Middle frontal gyrus (tissue), 1 donor: ENCODE results near the gene FGD3.
"Not testable (repeated sequence)": the region's sequence is repeated elsewhere in the genome, so short reads cannot be mapped to it uniquely, and the experiment has no call there.

ENCODE experiments used
- DNase-seq: peaks from one replicate; pipeline ENCODE4 v3.0.0-alpha.2; 2015; ENCODE audit warnings: low spot score; ENCODE audit errors: extremely low spot score

FGD3 gene

GRCh38 chr9:92977279-92977678 is 30.0 kb downstream of the FGD3 start:
- no peak for DNase-seq

GRCh38 chr9:92978345-92978875 is 31.1 kb downstream of the FGD3 start:
- DNase-seq = no peak

- no peak for DNase-seq
Measured at GRCh38 chr9:92979283-92980056, 32.1 kb downstream of the FGD3 start.

- DNase-seq = no peak
Measured at GRCh38 chr9:92980085-92980745, 32.9 kb downstream of the FGD3 start.

GRCh38 chr9:92982130-92982529 is 34.8 kb downstream of the FGD3 start:
- DNase-seq = no peak

GRCh38 chr9:92983984-92984589 is 36.8 kb downstream of the FGD3 start:
- no peak for DNase-seq

GRCh38 chr9:92984976-92985375 is 37.7 kb downstream of the FGD3 start:
- no peak for DNase-seq

- no peak for DNase-seq
Measured at GRCh38 chr9:92986176-92987119, 39.1 kb downstream of the FGD3 start.

GRCh38 chr9:92988215-92988768 is 41.0 kb downstream of the FGD3 start:
- DNase-seq = no peak

GRCh38 chr9:92989561-92989960 is 42.2 kb downstream of the FGD3 start:
- no peak for DNase-seq

GRCh38 chr9:92990461-92990860 is 43.1 kb downstream of the FGD3 start:
- DNase-seq = no peak

- no peak for DNase-seq
Measured at GRCh38 chr9:92992549-92992948, 45.2 kb downstream of the FGD3 start.

GRCh38 chr9:92998871-92999270 is 51.5 kb downstream of the FGD3 start:
- DNase-seq = not testable (repeated sequence)

GRCh38 chr9:93001031-93001430 is 53.7 kb downstream of the FGD3 start:
- DNase-seq = no peak

GRCh38 chr9:93002700-93003099 is 55.4 kb downstream of the FGD3 start:
- no peak for DNase-seq

- DNase-seq = no peak
Measured at GRCh38 chr9:93003552-93004407, 56.5 kb downstream of the FGD3 start.

- no peak for DNase-seq
Measured at GRCh38 chr9:93004561-93004960, 57.2 kb downstream of the FGD3 start.

GRCh38 chr9:93005876-93006275 is 58.6 kb downstream of the FGD3 start:
- DNase-seq = no peak

GRCh38 chr9:93007529-93008058 is 60.3 kb downstream of the FGD3 start:
- DNase-seq = no peak

GRCh38 chr9:93008457-93008856 is 61.1 kb downstream of the FGD3 start:
- no peak for DNase-seq
